Measurements from ENCODE around the gene PNMT. TPM values are rescaled to one million over a fixed set of nuclear protein-coding genes. Genes with fewer than 3 reads are reported as not detected.

Gene PNMT
- total RNA-seq, 1 donor from 2014 or later: 2.4 TPM

- Mint-ChIP-seq H3K9me3 (ENCODE audit: unreplicated experiment) (no peaks in the 10 kb centered on the region), H3K27me3 (ENCODE audit: unreplicated experiment) (no peaks in the 10 kb centered on the region), H3K4me3 (ENCODE audit: unreplicated experiment) (no peak overlapping the region), H3K4me1 (ENCODE audit: unreplicated experiment) (no peaks in the 10 kb centered on the region), H3K36me3 (ENCODE audit: unreplicated experiment) (peaks cover 22% of the 10 kb centered on the region), H3K27ac (ENCODE audit: unreplicated experiment) (no peak overlapping the region)
- DNase-seq (ENCODE audit: extremely low spot score, unreplicated experiment): no peak
- no peak for TF ChIP-seq CTCF (IDR thresholded peaks at IDR 0.05)
Measured at GRCh38 chr17:39717660-39718059, 49.4 kb downstream of the PNMT start.

DNA sequence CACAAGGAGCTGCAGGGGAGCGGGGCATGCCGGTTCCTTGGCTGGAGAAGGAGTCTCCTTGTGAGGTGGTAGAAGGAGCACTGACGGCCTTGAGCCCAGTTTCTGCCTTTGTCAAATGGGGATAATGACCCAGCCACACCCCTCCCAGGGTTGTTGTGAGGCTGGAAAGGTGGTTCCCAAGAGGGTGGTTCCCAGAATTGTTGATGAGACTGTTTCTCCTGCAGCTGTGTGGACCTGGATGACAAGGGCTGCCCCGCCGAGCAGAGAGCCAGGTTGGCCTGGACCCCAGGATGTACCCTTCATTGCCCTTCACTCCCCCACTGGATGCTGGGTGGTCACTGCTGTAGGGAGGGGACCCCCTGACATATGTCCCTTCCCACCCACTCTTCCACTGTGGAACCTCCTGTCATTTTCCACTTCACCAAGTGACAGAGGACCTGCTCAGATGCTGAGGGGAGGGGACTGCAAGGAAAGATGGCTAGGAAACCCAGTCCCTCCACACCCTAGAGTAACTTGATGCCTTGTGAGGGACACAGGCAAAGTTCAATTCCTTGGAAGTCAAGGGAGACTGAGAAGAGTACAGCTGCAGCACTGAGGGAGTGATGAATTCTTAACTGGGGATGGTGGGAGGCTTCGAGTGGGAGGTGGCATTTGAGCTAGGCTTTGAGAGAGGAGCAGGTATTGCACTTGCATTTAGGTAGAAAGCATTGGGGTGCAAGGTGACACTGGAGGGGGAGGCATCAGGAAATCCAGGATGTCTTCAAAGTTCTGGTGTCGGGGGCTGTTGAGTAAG lies 51.5 kb downstream of the PNMT start:
- Mint-ChIP-seq H3K27me3 (ENCODE audit: unreplicated experiment) (no peaks in the 10 kb centered on the region), H3K9me3 (ENCODE audit: unreplicated experiment) (no peaks in the 10 kb centered on the region), H3K27ac (ENCODE audit: unreplicated experiment) (no peak overlapping the region), H3K4me1 (ENCODE audit: unreplicated experiment) (no peaks in the 10 kb centered on the region), H3K36me3 (ENCODE audit: unreplicated experiment) (peaks cover 20% of the 10 kb centered on the region), H3K4me3 (ENCODE audit: unreplicated experiment) (no peak overlapping the region)
- no peak for DNase-seq (ENCODE audit: extremely low spot score, unreplicated experiment)
- no peak for TF ChIP-seq CTCF (IDR thresholded peaks at IDR 0.05)

Other genes with a start within 250 kb of the PNMT start
- 45.9 and 48.0 TPM in 2 replicates for gene MED1, start 217.2 kb upstream of the PNMT start, total RNA-seq
- gene CDK12, start 207.0 kb upstream of the PNMT start, total RNA-seq: 57.4 and 59.0 TPM in 2 replicates
- not detected in 2 replicates for gene NEUROD2, start 60.5 kb upstream of the PNMT start, total RNA-seq
- gene PPP1R1B, start 41.5 kb upstream of the PNMT start, total RNA-seq: 4.5 and 6.0 TPM in 2 replicates
- 55.5 and 68.9 TPM in 2 replicates for gene STARD3, start 31.3 kb upstream of the PNMT start, total RNA-seq
- 0.94 and 1.3 TPM in 2 replicates for gene TCAP, start 3.1 kb upstream of the PNMT start, total RNA-seq
- gene PGAP3, start 19.6 kb downstream of the PNMT start, total RNA-seq: 33.8 and 35.3 TPM in 2 replicates
- 66.2 and 69.9 TPM in 2 replicates for gene ERBB2, start 31.6 kb downstream of the PNMT start, total RNA-seq
- 48.4 and 52.7 TPM in 2 replicates for gene MIEN1, start 62.1 kb downstream of the PNMT start, total RNA-seq
- 0.94 and 1.2 TPM in 2 replicates for gene GRB7, start 69.5 kb downstream of the PNMT start, total RNA-seq
- not detected in 2 replicates for gene IKZF3, start 195.9 kb downstream of the PNMT start, total RNA-seq
- not detected in 2 replicates for gene ZPBP2, start 199.7 kb downstream of the PNMT start, total RNA-seq

Measured in osteocyte (in vitro differentiated cells).